ENCODE measurements around the gene PIM1. TPM values are rescaled to one million over a fixed set of nuclear protein-coding genes. Genes with fewer than 3 reads are reported as not detected.
"Not testable (repeated sequence)": the region's sequence is repeated elsewhere in the genome, so short reads cannot be mapped to it uniquely, and the experiment has no call there.

PIM1 gene
- total RNA-seq, 1 experiment from 2014 or later: 10.9 TPM

- no peak for DNase-seq (ENCODE audit: low read depth)
Observed at GRCh38 chr6:37187321-37188022, 17.5 kb downstream of the PIM1 start.

DNA sequence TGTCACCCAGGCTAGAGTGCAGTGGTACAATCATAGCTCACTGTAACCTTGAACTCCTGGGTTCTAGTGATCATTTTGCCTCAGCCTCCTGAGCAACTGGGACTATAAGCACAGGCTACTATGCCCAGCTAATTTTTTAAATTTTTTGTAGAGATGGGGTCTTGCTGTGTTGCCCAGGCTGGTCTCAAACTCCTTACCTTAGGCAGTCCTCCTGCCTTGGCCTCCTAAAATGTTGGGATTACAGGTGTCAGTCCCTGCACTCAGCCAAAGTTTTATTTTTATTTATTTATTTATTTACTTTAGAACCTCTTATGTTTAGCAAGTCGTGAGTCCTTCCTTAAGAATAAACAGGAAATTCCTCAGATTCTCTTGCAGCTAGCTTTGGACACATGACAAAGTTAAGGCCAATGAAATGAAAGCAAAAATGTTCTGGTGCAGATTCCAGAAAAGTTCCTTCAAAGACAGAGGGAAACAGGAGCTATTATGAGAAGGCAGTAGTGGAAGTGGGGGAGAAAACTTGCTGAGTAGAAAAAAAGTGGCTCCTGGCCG is 19.1 kb downstream of the PIM1 start:
- DNase-seq (ENCODE audit: low read depth): no peak

GRCh38 chr6:37190159-37190535 is 20.2 kb downstream of the PIM1 start:
- DNase-seq (ENCODE audit: low read depth): no peak

DNA sequence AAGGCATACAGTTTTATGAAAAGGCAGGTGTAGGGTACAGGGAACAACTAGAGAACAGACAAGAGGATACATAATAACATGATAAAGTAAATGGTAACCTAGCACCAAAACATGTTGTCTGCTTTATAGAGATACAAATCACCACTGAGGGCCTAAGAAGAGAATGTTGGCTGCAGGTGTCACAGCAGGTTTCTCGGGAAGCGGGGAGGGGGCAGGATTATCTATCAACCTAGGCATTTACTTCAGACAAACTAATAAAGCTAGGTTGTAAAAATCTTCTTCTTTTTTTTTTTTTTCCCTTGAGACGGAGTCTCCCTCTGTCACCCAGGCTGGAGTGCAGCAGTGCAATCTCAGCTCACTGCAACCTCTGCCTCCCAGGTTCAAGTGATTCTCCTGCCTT is 22.7 kb downstream of the PIM1 start:
- DNase-seq (ENCODE audit: low read depth): no peak

GRCh38 chr6:37194886-37195285 is 24.9 kb downstream of the PIM1 start:
- DNase-seq (ENCODE audit: low read depth): not testable (repeated sequence)

DNA sequence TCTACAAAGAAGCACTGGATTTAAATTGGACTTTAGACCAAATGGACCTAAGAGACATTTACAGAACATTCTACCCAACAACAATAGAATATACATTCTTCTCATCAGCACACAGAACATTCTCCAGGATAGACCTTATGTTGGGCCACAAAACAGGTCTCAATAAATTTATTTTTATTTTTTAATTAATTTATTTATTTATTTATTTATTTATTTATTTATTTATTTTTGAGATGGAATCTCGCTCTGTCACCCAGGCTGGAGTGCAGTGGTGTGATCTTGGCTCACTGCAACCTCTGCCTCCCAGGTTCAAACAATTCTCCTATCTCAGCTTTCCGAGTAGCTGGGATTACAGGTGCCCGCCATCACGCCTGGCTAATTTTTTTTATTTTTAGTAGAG is 26.5 kb downstream of the PIM1 start:
- not testable (repeated sequence) for DNase-seq (ENCODE audit: low read depth)

- no peak for DNase-seq (ENCODE audit: low read depth)
Observed at GRCh38 chr6:37200085-37200484, 30.1 kb downstream of the PIM1 start.

- DNase-seq (ENCODE audit: low read depth): no peak
Observed at GRCh38 chr6:37201726-37202125, 31.8 kb downstream of the PIM1 start.

GRCh38 chr6:37202788-37203491 is 33.0 kb downstream of the PIM1 start:
- no peak for DNase-seq (ENCODE audit: low read depth)

- peak; percentile 61 for DNase-seq (ENCODE audit: low read depth)
Observed at GRCh38 chr6:37204014-37204751, 34.2 kb downstream of the PIM1 start.

GRCh38 chr6:37205175-37205996 is 35.4 kb downstream of the PIM1 start:
- DNase-seq (ENCODE audit: low read depth): no peak

- no peak for DNase-seq (ENCODE audit: low read depth)
Observed at GRCh38 chr6:37205997-37206340, 36.0 kb downstream of the PIM1 start.

- DNase-seq (ENCODE audit: low read depth): no peak
Observed at GRCh38 chr6:37206622-37207021, 36.7 kb downstream of the PIM1 start.

- peak; percentile 75 for DNase-seq (ENCODE audit: low read depth)
Observed at GRCh38 chr6:37207903-37208456, 38.0 kb downstream of the PIM1 start.

GRCh38 chr6:37208793-37209192 is 38.8 kb downstream of the PIM1 start:
- DNase-seq (ENCODE audit: low read depth): no peak

DNA sequence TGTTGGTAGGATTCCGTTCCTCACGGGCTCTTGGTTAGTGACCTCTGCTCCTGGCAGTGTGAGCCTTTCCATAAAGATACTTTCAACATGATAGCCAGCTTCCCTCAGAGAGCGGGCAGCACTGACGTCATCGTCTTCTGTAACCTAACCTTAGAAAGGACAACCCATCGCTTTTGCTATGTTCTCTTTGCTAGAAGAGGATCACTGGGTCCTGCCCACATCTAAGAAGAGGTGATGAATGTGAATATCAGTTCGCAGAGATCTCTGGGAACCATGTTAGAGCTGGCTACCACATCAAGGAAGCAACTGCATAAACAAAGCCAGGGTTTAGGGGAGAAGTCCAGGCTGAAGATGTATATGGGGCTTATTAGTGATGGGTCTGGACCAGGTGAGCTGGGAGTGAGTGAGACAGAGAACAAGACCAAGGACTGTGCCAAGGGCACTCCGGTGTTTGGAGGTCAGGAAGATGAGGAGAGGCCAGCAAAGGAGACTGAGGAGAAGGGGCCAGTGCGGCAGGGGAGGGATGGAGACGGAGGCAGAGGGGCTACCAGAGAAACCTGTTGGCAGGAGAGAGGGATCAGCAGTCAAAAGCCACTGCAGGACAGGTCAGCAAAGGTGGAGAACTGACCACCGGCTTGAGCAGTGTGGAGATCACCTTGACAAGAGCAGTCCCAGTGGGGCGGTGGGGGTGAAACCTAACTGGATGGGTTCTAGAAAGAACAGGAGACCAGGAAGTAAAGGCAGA is 39.7 kb downstream of the PIM1 start:
- DNase-seq (ENCODE audit: low read depth): no peak

GRCh38 chr6:37210313-37210968 is 40.5 kb downstream of the PIM1 start:
- DNase-seq (ENCODE audit: low read depth): peak; percentile 71

DNA sequence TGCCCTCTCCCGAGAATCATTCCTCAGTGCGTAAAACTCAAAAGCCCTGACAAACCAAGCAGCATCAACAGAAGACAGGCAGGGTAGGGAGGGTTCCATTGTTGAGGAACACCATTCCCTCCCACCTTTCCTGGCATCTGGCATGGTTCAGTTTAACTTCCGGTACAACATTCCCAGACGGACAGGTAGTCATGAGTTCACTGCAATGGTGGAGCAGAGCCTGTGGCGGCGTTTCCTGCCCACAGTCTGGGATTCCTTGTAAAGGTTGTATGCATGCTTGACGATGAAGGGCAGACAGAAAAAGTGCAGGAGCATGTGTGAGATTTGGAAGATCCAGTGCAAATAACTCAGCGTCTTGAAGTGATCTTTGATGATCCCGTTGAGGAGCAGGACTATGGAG is 42.3 kb downstream of the PIM1 start:
- no peak for DNase-seq (ENCODE audit: low read depth)

DNA sequence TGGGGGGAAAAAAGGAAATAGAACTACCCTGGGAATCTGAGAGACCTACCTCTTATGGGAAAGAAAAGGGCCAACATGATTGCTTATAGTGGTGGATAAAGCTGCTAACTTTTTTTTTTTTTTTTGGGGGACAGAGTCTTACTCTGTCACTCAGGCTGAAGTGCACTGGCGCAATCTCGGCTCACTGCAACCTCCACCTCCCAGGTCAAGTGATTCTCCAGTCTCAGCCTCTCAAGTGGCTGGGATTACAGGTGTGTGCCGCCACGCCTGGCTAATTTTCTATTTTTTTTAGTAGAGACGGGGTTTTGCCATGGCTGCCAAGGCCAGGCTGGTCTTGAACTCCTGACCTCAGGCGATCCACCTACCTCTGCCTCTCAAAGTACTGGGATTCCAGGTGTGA is 48.1 kb downstream of the PIM1 start:
- no peak for DNase-seq (ENCODE audit: low read depth)

DNA sequence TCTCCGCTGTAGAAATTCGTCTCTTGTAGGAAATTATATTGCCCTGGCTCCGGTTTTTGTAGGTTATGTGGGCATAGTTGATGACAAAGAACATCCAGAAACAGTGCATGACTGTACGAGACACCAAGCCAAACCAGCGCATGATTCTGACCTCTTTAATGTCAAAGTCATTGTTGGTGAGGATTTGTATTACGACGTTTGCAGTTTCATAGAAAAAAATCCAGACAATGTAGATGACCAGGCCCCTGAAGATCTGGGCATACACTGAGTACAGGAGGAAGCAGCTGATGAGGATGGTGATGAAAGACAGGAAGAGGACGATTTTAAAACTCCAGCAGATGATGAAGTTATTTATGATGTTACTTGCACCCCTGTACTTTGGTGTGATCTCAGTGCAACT is 48.6 kb downstream of the PIM1 start:
- no peak for DNase-seq (ENCODE audit: low read depth)

Measured in HT1080 (cell line).